ENCODE measurements around the gene TPD52L2.
"Not testable (repeated sequence)": the region's sequence is repeated elsewhere in the genome, so short reads cannot be mapped to it uniquely, and the experiment has no call there.

The TPD52L2 gene

GRCh38 chr20:63919130-63919529 is 54.1 kb downstream of the TPD52L2 start:
- H3K36me3 ChIP-seq = peaks cover 8% of the 10 kb centered on the region; the same call in 1 of the 2 replicates
- no peak for TF ChIP-seq CTCF (IDR thresholded peaks at IDR 0.05; ENCODE audit: low read depth, low read length)
- H3K27me3 ChIP-seq = no peaks in the 10 kb centered on the region
- no peaks in the 10 kb centered on the region; the same call in 1 of the 2 replicates for H3K9me3 ChIP-seq
- no peaks in the 10 kb centered on the region for H3K4me1 ChIP-seq
- no peak for DNase-seq
- no peak overlapping the region for H3K4me3 ChIP-seq (ENCODE audit: low read depth, low read length)

- peaks cover 3% of the 10 kb centered on the region for H3K36me3 ChIP-seq
- H3K27me3 ChIP-seq = no peaks in the 10 kb centered on the region
- no peak overlapping the region for H3K4me3 ChIP-seq (ENCODE audit: low read depth, low read length)
- H3K4me1 ChIP-seq = no peaks in the 10 kb centered on the region
- no peak for DNase-seq
- H3K9me3 ChIP-seq = no peaks in the 10 kb centered on the region; the same call in 1 of the 2 replicates
- TF ChIP-seq CTCF (IDR thresholded peaks at IDR 0.05; ENCODE audit: low read depth, low read length) = no peak
These were observed 55.2 kb downstream of the TPD52L2 start for GRCh38 chr20:63920226-63920625.

GRCh38 chr20:63923651-63924050 is 58.6 kb downstream of the TPD52L2 start:
- Histone ChIP-seq H3K4me1 (no peaks in the 10 kb centered on the region), H3K27me3 (no peaks in the 10 kb centered on the region)

GRCh38 chr20:63924241-63924640 is 59.2 kb downstream of the TPD52L2 start:
- TF ChIP-seq CTCF (IDR thresholded peaks at IDR 0.05; ENCODE audit: low read depth, low read length) = no peak
- no peak for DNase-seq
- Histone ChIP-seq H3K27me3 (no peaks in the 10 kb centered on the region), H3K4me1 (no peaks in the 10 kb centered on the region), H3K36me3 (peaks cover 34% of the 10 kb centered on the region), H3K4me3 (ENCODE audit: low read depth, low read length) (no peak overlapping the region), H3K9me3 (no peaks in the 10 kb centered on the region)

More at GRCh38 chr20:63923651-63924050, 58.6 kb downstream of the TPD52L2 start:
- DNase-seq = no peak
- TF ChIP-seq CTCF (IDR thresholded peaks at IDR 0.05; ENCODE audit: low read depth, low read length) = no peak
- H3K9me3 ChIP-seq = no peaks in the 10 kb centered on the region
- no peak overlapping the region for H3K4me3 ChIP-seq (ENCODE audit: low read depth, low read length)
- H3K36me3 ChIP-seq = peaks cover 28% of the 10 kb centered on the region

GRCh38 chr20:63926298-63926697 is 61.2 kb downstream of the TPD52L2 start:
- H3K4me1 ChIP-seq = no peaks in the 10 kb centered on the region
- no peak for DNase-seq

GRCh38 chr20:63929071-63929470 is 64.0 kb downstream of the TPD52L2 start:
- peaks cover 64% of the 10 kb centered on the region for H3K36me3 ChIP-seq
- no peaks in the 10 kb centered on the region for H3K4me1 ChIP-seq
- no peak for DNase-seq
- no peak overlapping the region for H3K4me3 ChIP-seq (ENCODE audit: low read depth, low read length)
- no peak for TF ChIP-seq CTCF (IDR thresholded peaks at IDR 0.05; ENCODE audit: low read depth, low read length)
- no peaks in the 10 kb centered on the region for H3K9me3 ChIP-seq
- no peaks in the 10 kb centered on the region for H3K27me3 ChIP-seq

More at GRCh38 chr20:63926298-63926697, 61.2 kb downstream of the TPD52L2 start:
- H3K27me3 ChIP-seq = no peaks in the 10 kb centered on the region
- H3K4me3 ChIP-seq (ENCODE audit: low read depth, low read length) = no peak overlapping the region
- H3K36me3 ChIP-seq = peaks cover 48% of the 10 kb centered on the region
- no peaks in the 10 kb centered on the region for H3K9me3 ChIP-seq
- TF ChIP-seq CTCF (IDR thresholded peaks at IDR 0.05; ENCODE audit: low read depth, low read length) = no peak

- not testable (repeated sequence) for H3K4me1 ChIP-seq; H3K4me3 ChIP-seq (ENCODE audit: low read depth, low read length); H3K27me3 ChIP-seq; DNase-seq; H3K9me3 ChIP-seq
- peaks cover 65% of the 10 kb centered on the region for H3K36me3 ChIP-seq
These were observed 64.4 kb downstream of the TPD52L2 start for GRCh38 chr20:63929473-63929883.

All from BE2C (cell line).